NB4 (cell line): Measurements from ENCODE around the gene PITPNC1.

Experiments
- POLR2A ChIP-seq: IDR thresholded peaks from 2 replicates; pipeline ENCODE4 v1.6.1; 2011; ENCODE audit warnings: mild to moderate bottlenecking; ENCODE audit not compliant: insufficient read length; ENCODE audit errors: extremely low read depth
- TF ChIP-seq, protein P1 (sequence below): IDR thresholded peaks from one replicate; pipeline ENCODE4 v1.5.1; 2012; ENCODE audit warnings: low read depth, low read length

DNA sequence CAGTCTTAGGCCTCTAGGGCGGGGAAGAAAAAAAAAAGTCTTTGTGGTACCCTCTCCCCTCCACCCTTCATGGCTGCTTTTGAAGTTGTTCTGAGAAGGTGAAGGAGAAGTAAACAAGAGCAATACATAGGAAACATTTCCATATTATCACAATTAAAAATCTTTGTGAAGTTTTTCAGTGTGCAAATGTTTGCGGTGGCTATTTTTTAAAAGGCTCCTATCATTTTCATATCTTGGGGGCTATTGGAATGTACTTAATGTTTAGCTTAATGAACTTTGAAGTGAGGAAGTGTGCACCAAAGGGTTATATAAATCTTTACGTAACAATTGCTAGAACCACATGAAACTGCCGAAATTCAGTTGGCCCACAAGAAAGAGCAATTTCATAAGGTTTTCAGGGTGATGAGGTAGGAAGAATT is 348.3 kb downstream of the PITPNC1 start:
- TF ChIP-seq, protein P1, sequence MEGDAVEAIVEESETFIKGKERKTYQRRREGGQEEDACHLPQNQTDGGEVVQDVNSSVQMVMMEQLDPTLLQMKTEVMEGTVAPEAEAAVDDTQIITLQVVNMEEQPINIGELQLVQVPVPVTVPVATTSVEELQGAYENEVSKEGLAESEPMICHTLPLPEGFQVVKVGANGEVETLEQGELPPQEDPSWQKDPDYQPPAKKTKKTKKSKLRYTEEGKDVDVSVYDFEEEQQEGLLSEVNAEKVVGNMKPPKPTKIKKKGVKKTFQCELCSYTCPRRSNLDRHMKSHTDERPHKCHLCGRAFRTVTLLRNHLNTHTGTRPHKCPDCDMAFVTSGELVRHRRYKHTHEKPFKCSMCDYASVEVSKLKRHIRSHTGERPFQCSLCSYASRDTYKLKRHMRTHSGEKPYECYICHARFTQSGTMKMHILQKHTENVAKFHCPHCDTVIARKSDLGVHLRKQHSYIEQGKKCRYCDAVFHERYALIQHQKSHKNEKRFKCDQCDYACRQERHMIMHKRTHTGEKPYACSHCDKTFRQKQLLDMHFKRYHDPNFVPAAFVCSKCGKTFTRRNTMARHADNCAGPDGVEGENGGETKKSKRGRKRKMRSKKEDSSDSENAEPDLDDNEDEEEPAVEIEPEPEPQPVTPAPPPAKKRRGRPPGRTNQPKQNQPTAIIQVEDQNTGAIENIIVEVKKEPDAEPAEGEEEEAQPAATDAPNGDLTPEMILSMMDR, result no peak
- TF ChIP-seq POLR2A, result no peak
